ENCODE measurements around the gene PEDS1.

The PEDS1 gene

GRCh38 chr20:50112512-50113419, 40.8 kb downstream of the PEDS1 start, which contains the start of gene UBE2V1 (continued):
- TF ChIP-seq ZNF341 (tag by site-specific recombination; IDR thresholded peaks at IDR 0.05; ENCODE audit: low read depth), result peak; percentile 59; the same call in 1 of the 2 replicates

- Histone ChIP-seq H3K4me1 (ENCODE audit: control insufficient read depth, insufficient read depth, low read length) (peaks cover 7% of the 10 kb centered on the region; the same call in 1 of the 2 replicates), H3K4me3 (ENCODE audit: low read depth, low read length) (peak overlapping the region; percentile 85), H3K36me3 (ENCODE audit: control insufficient read depth in 2 of 2, insufficient read depth in 1 of 2, low read length in 2 of 2) (peaks cover 0 to 26% of the 10 kb centered on the region in 2 experiments; a peak in 1 of 3 replicates), H3K27ac (ENCODE audit: extremely low read depth, low read depth, low read length) (peak overlapping the region; percentile 74; the same call in 1 of the 2 replicates), H3K9me3 (ENCODE audit: control insufficient read depth, insufficient read depth, low read depth, low read length) (no peaks in the 10 kb centered on the region)
- TF ChIP-seq ZNF23 (tag by site-specific recombination; IDR thresholded peaks at IDR 0.05; ENCODE audit: borderline replicate concordance) (no peak), ZBTB10 (tag by site-specific recombination; IDR thresholded peaks at IDR 0.05) (0 out of 2 replicates have a peak, but pooled peaks have one; percentile 31), OVOL3 (tag by site-specific recombination; IDR thresholded peaks at IDR 0.05) (no peak), ZNF549 (tag by site-specific recombination; IDR thresholded peaks at IDR 0.05) (no peak), ELK4 (IDR thresholded peaks at IDR 0.05; ENCODE audit: borderline replicate concordance, low read depth, low read length) (no peak)
- ChIA-PET POLR2A (no interaction called here), CTCF (interaction anchor here (0.6 to 1.6 kb wide), 4 partner anchors 9 to 27 kb away, joined by 3 to 4 read pairs (median 4); no protein-coding TSS in a partner anchor)
Measured at GRCh38 chr20:50111829-50112495, 41.6 kb downstream of the PEDS1 start.

- H3K36me3 ChIP-seq (ENCODE audit: control insufficient read depth in 2 of 2, insufficient read depth in 1 of 2, low read length in 2 of 2), result peaks cover 0 to 26% of the 10 kb centered on the region in 2 experiments; a peak in 2 of 3 replicates
- ChIA-PET POLR2A (interaction anchor here (0.7 kb wide), 1 partner anchor 258 kb away, joined by 3 read pairs; no protein-coding TSS in a partner anchor), CTCF (interaction anchor here (0.6 to 2.6 kb wide), 7 partner anchors 9 to 375 kb away, joined by 3 to 13 read pairs (median 5); no protein-coding TSS in a partner anchor)
- H3K9me3 ChIP-seq (ENCODE audit: control insufficient read depth, insufficient read depth, low read depth, low read length), result no peaks in the 10 kb centered on the region
- peaks cover 7% of the 10 kb centered on the region; the same call in 1 of the 2 replicates for H3K4me1 ChIP-seq (ENCODE audit: control insufficient read depth, insufficient read depth, low read length)
- peak overlapping the region; percentile 85 for H3K4me3 ChIP-seq (ENCODE audit: low read depth, low read length)
- H3K27ac ChIP-seq (ENCODE audit: extremely low read depth, low read depth, low read length), result no peak overlapping the region
- TF ChIP-seq ZNF76 (tag by site-specific recombination; IDR thresholded peaks at IDR 0.05; ENCODE audit: borderline replicate concordance, low read depth) (peak; percentile 60; the same call in 1 of the 2 replicates), ZNF23 (tag by site-specific recombination; IDR thresholded peaks at IDR 0.05; ENCODE audit: borderline replicate concordance) (no peak), CTCF (tag by site-specific recombination; IDR thresholded peaks at IDR 0.05) (no peak), ZNF660 (tag by site-specific recombination; IDR thresholded peaks at IDR 0.05) (no peak), ZNF626 (tag by site-specific recombination; IDR thresholded peaks at IDR 0.05) (no peak), ZSCAN5A (tag by site-specific recombination; IDR thresholded peaks at IDR 0.05) (no peak), ZNF600 (tag by site-specific recombination; IDR thresholded peaks at IDR 0.05) (peak; percentile 61; the same call in 1 of the 2 replicates), ZFP3 (tag by site-specific recombination; IDR thresholded peaks at IDR 0.05; ENCODE audit: low read depth) (no peak), SCRT1 (tag by site-specific recombination; IDR thresholded peaks at IDR 0.05; ENCODE audit: borderline replicate concordance) (no peak), ZBTB26 (tag by site-specific recombination; optimal IDR thresholded peaks at IDR 0.05) (no peak), ZNF777 (tag by site-specific recombination; IDR thresholded peaks at IDR 0.05; ENCODE audit: borderline replicate concordance) (no peak), ZNF530 (tag by site-specific recombination; IDR thresholded peaks at IDR 0.05; ENCODE audit: low read depth) (no peak), ZNF585B (tag by site-specific recombination; IDR thresholded peaks at IDR 0.05) (no peak), BCL11B (tag by site-specific recombination; IDR thresholded peaks at IDR 0.05; ENCODE audit: low read depth) (no peak), ZNF658 (tag by site-specific recombination; IDR thresholded peaks at IDR 0.05) (no peak)
Measured at GRCh38 chr20:50111120-50111828, 42.2 kb downstream of the PEDS1 start.
